ENCODE measurements around the gene TSEN54.

TSEN54 gene

GRCh38 chr17:75557852-75558665 lies 41.7 kb downstream of the TSEN54 start:
- TF ChIP-seq CTCF (conservative IDR thresholded peaks at IDR 0.05; ENCODE audit: control insufficient read depth, insufficient read depth, low read depth, low read length): no peak
- no peak overlapping the region for H3K4me3 ChIP-seq (ENCODE audit: control insufficient read depth, low read depth, low read length)
- DNase-seq (ENCODE audit: low read depth): no peak

GRCh38 chr17:75558666-75559530 lies 42.6 kb downstream of the TSEN54 start:
- no peak for TF ChIP-seq CTCF (conservative IDR thresholded peaks at IDR 0.05; ENCODE audit: control insufficient read depth, insufficient read depth, low read depth, low read length)
- DNase-seq (ENCODE audit: low read depth): no peak
- no peak overlapping the region for H3K4me3 ChIP-seq (ENCODE audit: control insufficient read depth, low read depth, low read length)

- no peak overlapping the region for H3K4me3 ChIP-seq (ENCODE audit: control insufficient read depth, low read depth, low read length)
- TF ChIP-seq CTCF (conservative IDR thresholded peaks at IDR 0.05; ENCODE audit: control insufficient read depth, insufficient read depth, low read depth, low read length): no peak
- DNase-seq (ENCODE audit: low read depth): no peak
These were observed 43.7 kb downstream of the TSEN54 start for GRCh38 chr17:75559958-75560533.

GRCh38 chr17:75561927-75562603 lies 45.7 kb downstream of the TSEN54 start:
- DNase-seq (ENCODE audit: low read depth): peak; percentile 9
- TF ChIP-seq CTCF (conservative IDR thresholded peaks at IDR 0.05; ENCODE audit: control insufficient read depth, insufficient read depth, low read depth, low read length): no peak
- H3K4me3 ChIP-seq (ENCODE audit: control insufficient read depth, low read depth, low read length): no peak overlapping the region

GRCh38 chr17:75563063-75563758 lies 46.9 kb downstream of the TSEN54 start:
- no peak for DNase-seq (ENCODE audit: low read depth)
- H3K4me3 ChIP-seq (ENCODE audit: control insufficient read depth, low read depth, low read length): no peak overlapping the region
- no peak for TF ChIP-seq CTCF (conservative IDR thresholded peaks at IDR 0.05; ENCODE audit: control insufficient read depth, insufficient read depth, low read depth, low read length)

GRCh38 chr17:75564195-75564594 lies 47.9 kb downstream of the TSEN54 start:
- H3K4me3 ChIP-seq (ENCODE audit: control insufficient read depth, low read depth, low read length): no peak overlapping the region
- no peak for TF ChIP-seq CTCF (conservative IDR thresholded peaks at IDR 0.05; ENCODE audit: control insufficient read depth, insufficient read depth, low read depth, low read length)
- DNase-seq (ENCODE audit: low read depth): no peak

Data from fibroblast of mammary gland (primary cell).